ENCODE results near the gene SMIM41. TPM values are rescaled to one million over a fixed set of nuclear protein-coding genes. Genes with fewer than 3 reads are reported as not detected.

The SMIM41 gene
- total RNA-seq (2014; rRNA removed; shearing (Covaris generic)): 0.12 TPM in 1 of 2 replicates, not detected in the other
- not detected in 2 replicates for polyA plus RNA-seq (2014; cell fraction: nucleus; rRNA removed)

DNA sequence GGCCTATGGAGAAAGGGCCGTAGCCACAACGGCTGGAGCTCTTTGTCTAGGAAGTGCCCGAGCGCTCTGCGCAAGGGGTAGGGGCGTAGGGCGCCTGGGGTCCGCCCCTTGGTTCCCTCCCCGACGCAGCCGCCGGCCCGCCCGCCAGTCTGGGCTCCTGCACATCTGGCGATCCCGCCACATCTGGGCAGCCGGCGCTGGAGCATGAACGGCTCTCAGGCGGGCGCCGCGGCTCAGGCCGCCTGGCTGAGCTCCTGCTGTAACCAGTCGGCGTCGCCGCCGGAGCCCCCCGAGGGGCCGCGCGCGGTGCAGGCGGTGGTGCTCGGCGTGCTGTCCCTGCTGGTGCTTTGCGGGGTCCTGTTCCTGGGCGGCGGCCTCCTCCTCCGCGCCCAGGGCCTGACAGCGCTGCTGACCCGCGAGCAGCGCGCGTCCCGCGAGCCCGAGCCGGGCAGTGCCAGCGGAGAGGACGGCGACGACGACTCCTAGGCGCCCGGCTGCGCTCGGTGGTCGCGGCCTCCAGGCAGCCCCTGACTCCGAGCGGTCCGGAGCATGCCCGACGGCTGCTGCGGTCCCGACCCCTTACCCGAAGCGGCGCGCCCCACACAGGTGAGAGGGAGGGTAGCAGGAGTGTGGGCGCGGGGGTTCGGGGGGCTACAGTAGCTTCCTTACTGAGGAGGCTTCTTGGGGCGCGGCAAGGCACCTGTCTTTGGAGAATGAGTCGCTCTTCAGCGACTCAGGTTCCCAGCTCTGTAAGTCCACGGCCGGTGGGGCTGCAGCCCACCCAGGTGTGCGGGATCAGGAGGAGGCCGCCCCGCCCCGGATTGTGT lies at the start of gene SMIM41:
TSS of gene SMIM41 (plus strand) at position 129 of the 827 bp plus-strand sequence. CDS start at position 205, 76 bp downstream.
- DNase-seq (ENCODE audit: extremely low read depth, low read depth): no peak

DNA sequence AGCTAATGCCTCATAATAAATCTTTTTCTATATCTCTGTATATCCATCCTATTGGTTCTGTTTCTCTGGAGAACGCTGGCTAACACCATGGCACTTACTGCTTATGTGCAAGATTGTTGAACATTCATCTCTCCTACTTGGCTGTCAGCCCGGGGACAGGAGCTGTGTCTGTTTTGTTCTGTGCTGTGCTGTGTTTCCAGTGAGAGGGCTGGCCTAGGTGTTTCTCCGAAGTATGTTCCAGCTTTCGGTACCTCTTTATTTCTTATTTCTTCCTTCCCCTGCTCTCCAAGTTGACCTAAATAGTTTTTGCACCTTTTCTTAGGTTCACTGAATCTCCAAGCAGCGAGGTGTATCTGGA lies 47.1 kb upstream of the SMIM41 start:
- DNase-seq (ENCODE audit: extremely low read depth, low read depth): no peak

DNA sequence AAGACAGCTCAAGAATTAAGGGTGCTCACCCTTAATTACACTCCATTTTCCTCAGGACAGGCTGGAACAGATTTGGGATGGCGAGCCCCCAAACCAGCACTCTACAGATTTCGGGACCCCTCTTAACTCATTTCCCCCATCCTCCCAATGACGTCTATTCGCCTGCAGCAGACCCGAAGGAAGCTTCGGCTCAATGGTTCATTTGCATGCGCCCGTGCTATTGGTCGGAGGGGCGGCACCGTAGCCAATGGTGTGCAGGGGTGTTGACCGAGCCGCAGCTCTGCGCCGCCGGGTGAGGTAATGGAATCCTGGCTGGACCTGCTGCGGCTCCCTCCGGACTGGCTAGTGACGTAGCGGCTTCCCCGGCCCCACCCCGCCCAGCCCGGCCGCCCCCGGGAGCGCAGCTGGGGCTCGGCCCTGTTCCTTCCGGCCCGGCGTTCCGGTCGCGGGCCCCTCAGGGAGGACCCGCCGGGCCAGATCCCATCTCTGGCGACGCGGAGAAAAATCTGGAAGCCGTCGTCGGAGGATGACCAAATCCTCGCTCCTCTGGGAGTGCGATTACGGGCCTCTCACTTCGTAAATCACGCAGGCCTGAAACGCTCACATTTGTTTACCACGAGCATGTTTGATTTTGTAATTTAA lies 46.6 kb upstream of the SMIM41 start:
- DNase-seq (ENCODE audit: extremely low read depth, low read depth): peak; percentile 97

DNA sequence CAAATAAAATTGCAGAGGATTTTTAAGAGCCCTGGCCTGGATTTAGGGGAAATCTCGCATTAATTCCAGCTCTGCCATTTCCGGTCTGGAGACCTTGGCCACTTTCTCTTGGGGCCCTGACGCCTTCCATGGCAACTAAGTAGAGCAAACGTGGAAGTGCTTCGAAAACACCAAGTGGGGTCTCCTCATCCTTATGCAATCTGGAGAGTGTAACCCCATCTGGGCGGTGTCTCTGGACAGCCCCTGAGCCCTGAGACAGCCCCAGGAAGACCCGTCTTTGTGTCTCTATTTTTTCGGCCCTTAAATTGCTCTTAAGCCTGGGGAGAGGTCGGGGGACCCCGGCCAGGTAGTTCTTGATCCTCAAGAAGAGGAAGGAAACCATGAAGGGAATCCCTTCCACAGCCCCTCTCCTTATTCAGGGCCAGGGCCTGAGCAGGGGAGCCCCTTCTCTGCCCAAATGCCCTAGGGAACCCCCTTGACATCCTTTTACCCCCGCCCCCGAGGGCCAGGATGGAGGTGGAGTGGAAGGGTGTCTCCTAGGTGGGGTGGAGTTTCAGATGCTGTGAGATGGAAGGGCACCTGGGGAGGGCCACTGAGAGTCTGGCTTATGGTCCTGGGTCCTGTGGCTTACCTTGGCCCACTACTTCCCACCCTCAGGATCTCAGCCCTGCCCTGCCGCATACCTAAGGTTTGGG lies 45.9 kb upstream of the SMIM41 start:
- DNase-seq (ENCODE audit: extremely low read depth, low read depth): no peak

DNA sequence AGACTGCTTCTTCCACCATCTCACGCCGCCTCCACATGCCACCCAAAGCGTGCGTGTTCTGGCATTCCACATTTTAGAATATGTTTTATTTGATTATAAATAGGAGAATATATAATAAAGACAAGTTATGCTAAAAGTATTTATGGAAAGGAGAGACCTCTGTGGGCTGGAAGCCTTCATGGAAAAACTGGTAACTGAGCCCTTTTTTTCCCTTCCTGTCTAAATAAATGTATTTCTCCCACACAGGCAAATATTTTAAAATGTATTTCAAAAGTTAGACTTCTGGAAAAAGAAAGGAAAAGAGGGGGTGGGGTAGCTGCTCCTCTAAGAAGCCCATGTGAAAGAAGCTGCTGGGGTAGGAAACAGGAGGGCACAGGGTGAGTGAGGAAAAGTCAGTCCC lies 44.3 kb upstream of the SMIM41 start:
- DNase-seq (ENCODE audit: extremely low read depth, low read depth): no peak

DNA sequence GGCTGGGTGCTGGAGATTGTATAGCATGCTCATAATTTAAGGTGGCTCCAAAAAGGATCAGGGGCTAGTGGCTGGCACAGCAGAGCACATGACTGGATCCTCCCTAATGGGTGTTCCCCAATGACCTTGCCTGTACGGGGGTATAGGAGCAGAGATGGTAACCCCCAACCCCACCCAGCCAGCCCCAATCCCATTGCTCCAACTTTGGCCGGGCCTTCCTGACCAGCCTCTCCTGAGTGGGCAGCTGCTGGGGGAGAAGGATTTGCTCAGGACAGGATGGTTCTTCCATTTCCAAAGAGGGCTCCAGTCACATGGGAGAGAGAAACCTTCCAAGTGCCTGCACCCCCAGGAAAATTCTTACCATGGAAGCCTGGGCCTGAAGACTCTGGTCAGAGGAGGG lies 43.6 kb upstream of the SMIM41 start:
- DNase-seq (ENCODE audit: extremely low read depth, low read depth): no peak

DNA sequence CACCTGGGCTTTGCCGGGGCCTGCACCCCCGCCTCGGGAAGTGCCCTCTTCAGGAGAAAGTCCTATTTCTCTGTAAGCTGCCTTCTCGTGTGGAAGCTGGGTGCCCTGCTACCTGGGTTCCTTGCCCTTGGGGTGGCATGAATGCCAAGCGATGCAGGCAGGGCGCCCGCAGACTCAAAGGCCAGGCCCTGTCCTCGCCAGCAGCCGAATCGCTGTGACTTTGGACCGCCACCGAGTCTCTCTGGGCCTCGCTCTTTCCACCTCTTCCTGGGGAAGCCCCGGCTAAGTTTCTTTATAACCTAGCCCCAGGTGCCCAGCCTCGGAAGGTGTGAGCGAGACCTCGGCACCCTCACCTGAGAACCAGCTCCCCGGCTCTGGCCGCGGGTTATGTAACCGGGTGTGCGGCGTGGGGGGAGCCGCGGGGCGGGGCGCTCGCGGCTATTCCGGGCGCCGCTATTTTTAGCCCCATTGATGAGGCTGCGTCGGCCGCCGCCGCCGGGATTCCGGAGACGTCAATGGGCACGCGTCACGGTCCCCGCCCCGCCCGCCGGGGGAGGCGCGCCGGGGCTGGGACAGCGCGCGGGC lies 42.8 kb upstream of the SMIM41 start:
- peak; percentile 85 for DNase-seq (ENCODE audit: extremely low read depth, low read depth)

DNA sequence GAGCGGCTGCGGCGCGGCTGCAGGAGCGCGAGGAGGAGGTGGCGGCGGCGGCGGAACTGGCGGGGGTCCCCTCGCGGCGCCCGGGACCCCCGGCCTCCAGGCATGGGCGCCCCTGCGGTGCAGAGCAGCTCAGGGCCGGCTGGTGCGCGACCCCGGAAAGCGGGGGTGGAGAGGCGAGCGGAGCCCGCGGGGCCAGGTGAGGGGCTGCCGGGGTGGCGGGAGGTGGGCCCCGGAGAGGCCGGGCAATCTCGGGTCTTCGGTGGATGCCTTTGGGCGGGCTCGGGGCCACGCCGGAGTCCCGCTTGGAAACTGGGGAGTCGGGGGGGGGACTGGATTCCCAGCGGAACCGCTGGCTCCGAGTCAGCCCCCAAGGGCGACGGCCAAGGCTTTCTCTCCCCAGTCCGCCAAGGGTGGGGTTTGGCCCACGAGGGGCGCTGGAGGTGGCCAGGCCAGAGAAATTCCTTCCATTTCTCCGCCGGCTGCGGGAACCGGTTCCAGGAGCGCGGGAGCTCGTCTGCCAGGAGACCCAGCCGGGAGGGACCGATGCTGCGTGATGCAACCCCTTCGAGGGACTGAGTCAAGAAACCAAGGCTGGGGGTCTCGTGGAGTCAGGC lies 42.1 kb upstream of the SMIM41 start:
- no peak for DNase-seq (ENCODE audit: extremely low read depth, low read depth)

DNA sequence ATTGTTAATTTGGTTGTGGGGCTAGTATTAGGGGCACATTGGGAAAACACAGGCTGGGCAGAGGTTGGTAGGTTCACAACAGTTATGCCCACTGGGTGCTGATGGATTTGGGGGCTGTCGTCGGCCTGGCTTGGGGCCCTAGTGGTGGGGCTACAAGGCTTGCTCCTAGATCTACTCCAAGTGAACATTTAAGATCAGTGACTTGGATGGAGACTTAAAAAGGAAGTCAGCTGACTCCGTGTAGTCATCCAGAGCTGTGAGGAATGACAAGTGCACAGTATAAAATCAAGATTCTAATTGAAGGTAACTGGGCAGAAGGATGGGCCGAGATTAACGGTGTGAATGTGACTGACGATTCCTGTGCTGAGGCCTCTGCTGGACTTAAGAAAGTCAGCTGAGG lies 41.1 kb upstream of the SMIM41 start:
- DNase-seq (ENCODE audit: extremely low read depth, low read depth): no peak

DNA sequence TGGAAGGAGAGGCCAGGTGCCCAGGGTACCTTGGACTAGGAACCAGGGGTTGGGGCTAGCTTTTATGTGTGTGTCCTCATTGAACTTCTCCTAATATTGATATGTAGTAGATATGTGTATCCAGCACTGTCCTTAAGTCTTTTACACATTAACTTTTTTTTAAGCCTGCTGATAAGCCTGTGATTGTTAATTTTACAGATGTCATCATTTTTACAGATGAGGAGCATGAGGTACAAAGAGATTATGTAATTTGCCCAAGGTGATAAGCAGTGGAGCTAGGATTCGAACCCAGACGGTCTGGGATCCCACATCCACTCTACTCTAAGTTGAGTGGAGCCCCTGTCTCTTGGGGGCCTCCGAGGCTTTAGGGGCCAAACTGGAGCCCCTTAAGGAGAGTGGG lies 38.5 kb upstream of the SMIM41 start:
- DNase-seq (ENCODE audit: extremely low read depth, low read depth): no peak

DNA sequence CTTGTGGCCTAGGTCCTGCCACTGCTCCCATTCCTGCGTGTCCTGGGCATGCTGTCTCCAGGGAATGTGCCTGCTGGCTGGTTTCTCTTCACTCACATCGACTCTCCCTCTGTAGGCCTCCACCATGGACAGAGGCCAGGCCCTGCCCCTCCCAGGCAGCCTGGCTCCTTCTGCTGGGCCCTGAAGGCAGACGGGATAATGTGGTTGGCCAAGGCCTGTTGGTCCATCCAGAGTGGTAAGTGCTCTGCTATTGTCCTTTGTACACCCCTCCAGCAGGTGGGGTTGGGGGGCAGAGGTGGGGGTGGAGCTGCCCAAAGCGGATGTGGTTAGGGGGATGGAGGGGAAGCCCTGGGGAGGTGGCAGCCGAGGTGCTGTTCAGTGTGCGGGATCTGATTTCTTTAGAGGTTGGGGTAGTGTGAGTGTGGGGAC lies 37.8 kb upstream of the SMIM41 start:
- DNase-seq (ENCODE audit: extremely low read depth, low read depth): no peak

DNA sequence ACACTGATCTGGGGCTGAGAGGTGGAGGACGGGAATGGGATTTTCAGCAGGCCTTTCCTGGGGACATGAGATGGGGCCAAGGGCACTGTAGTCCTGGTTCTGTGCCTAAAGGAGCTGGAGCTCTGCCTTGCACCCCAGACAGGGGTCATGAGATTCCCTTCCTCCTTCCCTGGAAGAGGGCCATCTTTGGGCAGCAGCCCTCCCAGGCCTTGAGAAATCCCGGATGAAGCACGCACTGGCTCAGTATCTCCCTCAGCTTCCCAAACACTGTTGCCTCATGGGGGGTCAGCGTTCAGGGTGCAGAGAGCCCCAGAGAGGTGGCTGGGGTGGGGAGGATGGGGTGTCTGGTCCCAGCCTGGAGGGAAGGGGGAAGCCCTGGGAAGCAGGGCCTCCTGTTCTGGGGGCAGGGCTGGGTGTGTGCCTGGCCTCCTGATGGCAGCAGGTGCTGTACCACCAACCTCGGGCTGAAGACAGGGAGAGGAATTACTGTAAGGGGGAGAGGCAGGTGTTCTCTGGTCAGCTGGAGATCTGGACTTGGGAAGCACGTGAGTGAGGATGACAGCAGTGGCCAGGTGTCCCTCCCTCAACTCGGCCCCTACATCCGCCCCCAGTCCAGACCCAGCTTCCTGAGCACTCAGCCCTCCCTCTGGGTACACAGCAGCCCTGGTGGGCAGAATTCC lies 36.7 kb upstream of the SMIM41 start:
- DNase-seq (ENCODE audit: extremely low read depth, low read depth): no peak

DNA sequence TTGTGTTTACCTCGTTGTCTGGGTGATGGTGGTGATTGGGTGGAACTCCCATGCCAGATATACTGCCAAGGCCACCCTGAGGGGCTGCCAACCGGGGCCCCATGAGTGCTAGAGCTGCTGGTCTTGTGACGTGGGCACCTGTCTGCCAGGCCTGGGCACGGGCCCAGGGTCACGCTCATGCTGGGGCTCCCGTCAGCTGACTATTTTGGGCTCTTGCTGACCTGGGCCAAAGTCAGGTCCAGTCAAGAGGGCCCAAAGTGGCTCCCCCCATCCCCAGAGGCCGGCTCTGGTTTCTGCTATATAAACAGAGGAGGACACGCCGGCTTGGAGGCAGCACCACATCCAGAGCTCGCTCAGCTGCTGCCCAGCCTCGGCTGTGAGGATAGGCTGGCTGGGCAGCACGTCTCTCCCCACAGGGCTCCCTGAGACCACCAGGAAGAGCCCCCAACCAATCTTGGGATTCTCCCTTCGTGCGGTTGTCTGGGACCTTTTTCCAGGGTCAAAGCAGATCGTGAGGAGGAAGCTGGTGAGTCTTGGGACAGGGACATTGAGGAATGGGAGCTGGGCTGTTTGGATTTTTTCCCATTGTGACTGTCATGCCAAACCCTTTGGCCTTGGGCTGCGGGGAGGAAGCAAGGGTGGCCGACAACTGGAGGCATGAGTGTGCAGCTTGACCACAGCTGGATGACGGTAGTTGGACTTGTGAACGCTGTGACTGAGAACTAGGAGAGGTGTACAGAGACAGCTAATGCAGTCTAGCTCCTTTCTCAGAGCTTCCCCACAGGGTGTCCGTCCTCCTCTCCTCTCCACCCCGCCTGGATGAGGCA lies 35.9 kb upstream of the SMIM41 start:
- no peak for DNase-seq (ENCODE audit: extremely low read depth, low read depth)

DNA sequence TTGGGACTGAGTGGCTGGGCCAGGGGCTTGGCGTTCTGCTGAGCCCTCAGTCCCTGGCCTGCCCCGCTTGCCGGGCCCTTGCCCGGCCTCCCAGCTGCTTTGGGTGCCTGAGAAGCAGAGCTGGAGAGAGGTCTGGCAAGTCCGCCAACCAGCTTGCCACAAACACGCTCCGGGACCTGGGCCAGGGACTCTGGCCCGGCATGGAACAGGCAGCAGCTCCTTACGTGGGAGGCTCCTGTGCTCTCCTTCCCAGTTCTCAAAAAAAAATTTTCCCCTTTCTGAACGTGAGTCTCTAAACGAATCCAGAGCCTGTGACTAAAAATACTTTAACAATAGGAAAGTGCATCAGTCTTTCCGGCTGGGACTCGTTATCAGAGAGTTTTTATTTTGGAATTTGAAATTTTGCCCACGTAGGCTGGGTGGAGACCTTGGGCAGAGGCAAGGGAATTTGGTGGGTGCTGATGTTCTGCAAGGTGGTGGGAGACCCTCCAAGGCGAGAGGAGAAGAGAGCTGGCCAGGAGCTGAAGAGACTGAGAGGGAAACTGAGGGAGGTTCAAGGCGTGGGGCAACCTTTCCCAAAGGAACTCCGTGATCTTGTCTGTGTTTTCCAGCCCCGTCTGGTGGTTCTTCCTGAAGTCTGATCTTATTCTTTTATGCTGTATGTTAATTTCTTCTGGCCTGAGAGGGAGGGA lies 35.1 kb upstream of the SMIM41 start:
- no peak for DNase-seq (ENCODE audit: extremely low read depth, low read depth)

DNA sequence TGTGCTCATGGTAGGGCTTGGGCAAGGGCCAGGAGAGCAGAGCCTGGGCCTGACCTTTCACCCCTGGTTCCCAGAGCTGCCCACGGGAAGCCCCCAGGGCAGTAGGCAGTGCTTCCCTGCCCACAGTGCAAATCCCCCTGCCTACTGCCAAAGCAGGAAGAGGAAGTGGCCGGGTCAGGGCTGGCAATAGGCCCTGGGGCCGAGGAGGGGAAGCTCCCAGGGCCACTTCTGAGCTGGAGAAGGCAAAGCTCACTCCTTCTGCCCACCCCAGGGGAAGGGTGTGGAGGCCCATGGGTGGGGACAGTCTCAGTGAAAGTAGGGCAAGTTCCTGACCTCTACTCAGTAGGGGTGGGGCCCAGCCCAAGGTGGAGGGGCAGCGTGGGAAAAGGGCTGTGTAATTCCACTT lies 33.7 kb upstream of the SMIM41 start:
- DNase-seq (ENCODE audit: extremely low read depth, low read depth): no peak

DNA sequence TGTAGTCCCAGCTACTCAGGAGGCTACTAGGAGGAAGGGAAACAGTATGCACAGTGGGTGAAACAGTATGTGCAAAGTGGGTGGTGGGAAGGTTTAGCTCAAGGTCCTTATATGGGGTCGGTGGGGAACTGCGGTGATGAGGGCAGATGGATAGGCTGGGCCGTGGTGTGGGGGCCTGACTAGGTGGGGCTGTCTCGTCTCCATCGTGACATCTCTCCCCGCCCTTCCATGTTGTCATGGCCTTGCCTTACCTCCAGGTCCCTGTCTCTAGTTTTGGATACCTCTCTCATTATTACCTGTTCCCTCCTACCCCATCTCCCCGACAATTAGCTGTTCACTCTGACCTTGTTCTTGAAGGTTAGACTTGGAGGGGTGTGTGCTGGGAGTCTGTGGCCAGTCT lies 32.6 kb upstream of the SMIM41 start:
- DNase-seq (ENCODE audit: extremely low read depth, low read depth): no peak

DNA sequence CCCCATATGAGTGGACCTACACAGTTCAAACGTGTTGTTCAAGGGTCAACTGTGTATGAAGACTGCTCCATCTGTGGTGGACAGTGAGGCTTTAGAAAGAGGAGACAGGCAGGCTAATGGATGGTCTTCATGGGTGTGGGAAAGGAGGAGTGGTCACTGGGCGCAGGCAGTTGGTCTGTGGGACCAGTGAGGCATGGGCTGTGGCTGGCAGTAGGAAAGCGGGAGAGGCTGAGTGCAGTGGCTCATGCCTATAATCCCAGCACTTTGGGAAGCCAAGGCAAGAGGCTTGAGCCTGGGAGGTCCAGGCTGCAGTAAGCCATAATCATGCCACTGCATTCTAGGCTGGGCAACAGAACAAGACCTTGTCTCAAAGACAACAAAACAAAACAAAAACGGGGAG lies 30.2 kb upstream of the SMIM41 start:
- no peak for DNase-seq (ENCODE audit: extremely low read depth, low read depth)

DNA sequence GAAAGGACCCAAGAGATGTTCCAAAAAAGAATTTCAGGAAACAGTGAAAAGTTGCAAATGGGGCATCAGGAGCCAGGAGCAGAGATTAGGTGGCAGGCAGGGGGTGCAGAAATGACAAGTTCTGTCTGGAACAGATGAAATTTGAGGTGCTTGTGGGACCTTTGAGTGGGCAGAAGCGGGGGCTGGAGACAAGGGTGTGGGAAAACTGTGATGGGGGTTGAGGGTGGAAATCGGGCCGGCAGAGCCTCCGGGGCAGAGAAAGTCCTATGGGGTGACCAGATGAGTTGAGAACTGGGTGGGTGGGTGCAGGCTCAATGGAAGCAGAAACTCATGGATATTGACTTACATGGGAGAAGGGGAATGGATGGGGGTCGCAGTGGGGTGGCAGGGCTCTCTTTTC lies 29.8 kb upstream of the SMIM41 start:
- DNase-seq (ENCODE audit: extremely low read depth, low read depth): no peak
